ENCODE measurements around the gene ZNF267.
"Not testable (repeated sequence)": the region's sequence is repeated elsewhere in the genome, so short reads cannot be mapped to it uniquely, and the experiment has no call there.

DNA sequence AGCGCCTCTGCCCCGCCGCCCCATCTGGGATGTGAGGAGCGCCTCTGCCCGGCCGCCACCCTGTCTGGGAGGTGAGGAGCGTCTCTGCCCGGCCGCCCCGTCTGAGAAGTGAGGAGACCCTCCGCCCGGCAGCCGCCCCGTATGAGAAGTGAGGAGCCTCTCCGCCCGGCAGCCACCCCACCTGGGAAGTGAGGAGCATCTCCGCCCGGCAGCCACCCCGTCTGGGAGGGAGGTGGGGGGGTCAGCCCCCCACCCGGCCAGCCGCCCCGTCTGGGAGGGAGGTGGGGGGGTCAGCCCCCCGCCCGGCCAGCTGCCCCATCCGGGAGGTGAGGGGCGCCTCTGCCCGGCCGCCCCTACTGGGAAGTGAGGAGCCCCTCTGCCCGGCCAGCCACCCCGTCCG, 37.2 kb upstream of the ZNF267 start:
- TF ChIP-seq, protein P1, sequence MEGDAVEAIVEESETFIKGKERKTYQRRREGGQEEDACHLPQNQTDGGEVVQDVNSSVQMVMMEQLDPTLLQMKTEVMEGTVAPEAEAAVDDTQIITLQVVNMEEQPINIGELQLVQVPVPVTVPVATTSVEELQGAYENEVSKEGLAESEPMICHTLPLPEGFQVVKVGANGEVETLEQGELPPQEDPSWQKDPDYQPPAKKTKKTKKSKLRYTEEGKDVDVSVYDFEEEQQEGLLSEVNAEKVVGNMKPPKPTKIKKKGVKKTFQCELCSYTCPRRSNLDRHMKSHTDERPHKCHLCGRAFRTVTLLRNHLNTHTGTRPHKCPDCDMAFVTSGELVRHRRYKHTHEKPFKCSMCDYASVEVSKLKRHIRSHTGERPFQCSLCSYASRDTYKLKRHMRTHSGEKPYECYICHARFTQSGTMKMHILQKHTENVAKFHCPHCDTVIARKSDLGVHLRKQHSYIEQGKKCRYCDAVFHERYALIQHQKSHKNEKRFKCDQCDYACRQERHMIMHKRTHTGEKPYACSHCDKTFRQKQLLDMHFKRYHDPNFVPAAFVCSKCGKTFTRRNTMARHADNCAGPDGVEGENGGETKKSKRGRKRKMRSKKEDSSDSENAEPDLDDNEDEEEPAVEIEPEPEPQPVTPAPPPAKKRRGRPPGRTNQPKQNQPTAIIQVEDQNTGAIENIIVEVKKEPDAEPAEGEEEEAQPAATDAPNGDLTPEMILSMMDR (IDR thresholded peaks at IDR 0.05) = not testable (repeated sequence)
- not testable (repeated sequence) for TF ChIP-seq POLR2A (IDR thresholded peaks at IDR 0.05)

Data from body of pancreas (tissue), 4 donors.